HepG2 (cell line): ENCODE data around the gene TOP3B. TPM values are rescaled to one million over a fixed set of nuclear protein-coding genes. Genes with fewer than 3 reads are reported as not detected.

ENCODE experiments used
- BCL6 ChIP-seq: IDR thresholded peaks from 2 replicates; pipeline ENCODE4 v1.6.1; 2016; ENCODE audit warnings: missing genetic modification reagents, missing compliant biosample characterization
- EHMT2 ChIP-seq: fragments of 200-600 bp; sonication (generic); IDR thresholded peaks from 2 replicates; pipeline ENCODE4 v1.7.0; 2017; ENCODE audit warnings: antibody characterized with exemption, low read depth, low read length, borderline replicate concordance
- SP5 ChIP-seq: IDR thresholded peaks from 2 replicates; pipeline ENCODE4 v1.6.1; 2016; ENCODE audit warnings: low read depth, borderline replicate concordance
- THAP9 ChIP-seq: sonication (generic); formaldehyde crosslinking; IDR thresholded peaks from 2 replicates; pipeline ENCODE4; 2020; ENCODE audit warnings: missing genetic modification reagents, mild to moderate bottlenecking, borderline replicate concordance
- ZBTB34 ChIP-seq: sonication (generic); formaldehyde crosslinking; IDR thresholded peaks from 2 replicates; pipeline ENCODE4 v1.8.0; 2022; ENCODE audit warnings: mild to moderate bottlenecking, missing genetic modification reagents
- ZNF224 ChIP-seq: sonication (generic); formaldehyde crosslinking; IDR thresholded peaks from 2 replicates; pipeline ENCODE4 v1.5.0; 2020; ENCODE audit warnings: mild to moderate bottlenecking, missing genetic modification reagents
- polyA plus RNA-seq, 8 experiments: library from polyadenylated mRNA; depleted of rRNA in 3 of 8; stranded (reverse) in 7 of 8; unstranded in 1 of 8; fragments of >200 nt; fragmentation: Illumina TruSeq in 4 of 8; extraction: Trizol in 4 of 8; gene quantifications; 2 replicates each; pipeline versions ENCODE4 v1.2.1 to v1.2.3, GENCODE V29; 2011 to 2016; ENCODE audit warnings: low read depth in 4 of 8, missing spikeins in 1 of 8, mixed read lengths in 1 of 8; ENCODE audit not compliant: insufficient read depth in 1 of 8
- total RNA-seq, 5 experiments: library from RNA; depleted of rRNA; stranded (reverse); fragments of >200 nt; fragmentation: Illumina TruSeq; extraction: Trizol; gene quantifications; 2 replicates each; pipeline ENCODE4 v1.2.3, GENCODE V29; 2016; ENCODE audit warnings: low read depth in 1 of 5
- TF ChIP-seq, protein P1 (sequence below): sonication (generic); formaldehyde crosslinking; IDR thresholded peaks from 2 replicates; pipeline ENCODE4 v1.4.0; 2020; ENCODE audit warnings: missing genetic modification reagents, borderline replicate concordance
- TF ChIP-seq, protein P2 (sequence below): sonication (generic); formaldehyde crosslinking; IDR thresholded peaks from 2 replicates; pipeline ENCODE4 v1.5.0; 2020; ENCODE audit warnings: missing genetic modification reagents, mild to moderate bottlenecking, borderline replicate concordance
- TF ChIP-seq, protein P3 (sequence below): sonication (generic); formaldehyde crosslinking; IDR thresholded peaks from 2 replicates; pipeline ENCODE4 v1.5.1; 2020; ENCODE audit warnings: mild to moderate bottlenecking, missing genetic modification reagents
- TF ChIP-seq, protein P4 (sequence below): sonication (generic); formaldehyde crosslinking; IDR thresholded peaks from 2 replicates; pipeline ENCODE4 v1.4.0; 2020; ENCODE audit warnings: missing genetic modification reagents
- TF ChIP-seq, protein P5 (sequence below): conservative IDR thresholded peaks from 2 replicates; pipeline ENCODE4 v1.6.1; 2018; ENCODE audit warnings: missing genetic modification reagents

The TOP3B gene
- total and polyA plus RNA-seq, 2 of the 13 experiments (the other 11 are each of a cell fraction or from before 2014, with no cell fraction given): 28.5 to 29.7 TPM

DNA sequence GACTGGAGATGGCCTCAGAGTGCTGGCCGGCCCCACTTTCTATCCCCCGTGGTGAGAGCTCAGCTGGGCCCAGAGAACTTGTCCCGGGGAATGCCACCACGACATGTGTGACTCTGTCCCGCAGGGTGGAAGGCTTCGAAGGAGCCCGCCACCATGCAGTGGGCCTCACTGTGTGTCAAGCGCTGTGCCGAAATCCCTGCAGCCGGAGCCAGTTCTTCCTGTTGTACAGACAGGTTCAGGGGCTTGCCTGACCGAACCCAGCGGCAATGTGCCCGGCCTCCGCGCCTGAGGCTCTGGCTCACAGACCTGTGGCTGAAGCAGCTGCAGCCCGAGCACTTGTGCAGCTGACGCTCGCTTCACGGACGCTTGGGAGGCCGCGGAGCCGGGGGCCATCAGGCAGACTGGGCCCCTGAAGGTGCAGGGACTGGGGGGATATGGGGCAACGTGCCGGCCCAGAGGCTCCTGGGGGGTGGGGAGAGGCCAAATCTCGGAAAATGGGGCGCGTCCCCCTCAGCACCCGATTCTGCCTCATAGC is 30.6 kb downstream of the TOP3B start (continued):
- TF ChIP-seq, protein P1, sequence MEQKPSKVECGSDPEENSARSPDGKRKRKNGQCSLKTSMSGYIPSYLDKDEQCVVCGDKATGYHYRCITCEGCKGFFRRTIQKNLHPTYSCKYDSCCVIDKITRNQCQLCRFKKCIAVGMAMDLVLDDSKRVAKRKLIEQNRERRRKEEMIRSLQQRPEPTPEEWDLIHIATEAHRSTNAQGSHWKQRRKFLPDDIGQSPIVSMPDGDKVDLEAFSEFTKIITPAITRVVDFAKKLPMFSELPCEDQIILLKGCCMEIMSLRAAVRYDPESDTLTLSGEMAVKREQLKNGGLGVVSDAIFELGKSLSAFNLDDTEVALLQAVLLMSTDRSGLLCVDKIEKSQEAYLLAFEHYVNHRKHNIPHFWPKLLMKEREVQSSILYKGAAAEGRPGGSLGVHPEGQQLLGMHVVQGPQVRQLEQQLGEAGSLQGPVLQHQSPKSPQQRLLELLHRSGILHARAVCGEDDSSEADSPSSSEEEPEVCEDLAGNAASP: no peak
- TF ChIP-seq BCL6 (no peak), THAP9 (CRISPR knock-in tag) (0 out of 2 replicates have a peak, but pooled peaks have one; percentile 32), EHMT2 (no peak), SP5 (CRISPR knock-in tag) (no peak), ZBTB34 (CRISPR knock-in tag) (no peak), ZNF224 (CRISPR knock-in tag) (no peak)
- TF ChIP-seq, protein P2, sequence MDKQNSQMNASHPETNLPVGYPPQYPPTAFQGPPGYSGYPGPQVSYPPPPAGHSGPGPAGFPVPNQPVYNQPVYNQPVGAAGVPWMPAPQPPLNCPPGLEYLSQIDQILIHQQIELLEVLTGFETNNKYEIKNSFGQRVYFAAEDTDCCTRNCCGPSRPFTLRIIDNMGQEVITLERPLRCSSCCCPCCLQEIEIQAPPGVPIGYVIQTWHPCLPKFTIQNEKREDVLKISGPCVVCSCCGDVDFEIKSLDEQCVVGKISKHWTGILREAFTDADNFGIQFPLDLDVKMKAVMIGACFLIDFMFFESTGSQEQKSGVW (CRISPR knock-in tag): no peak
- TF ChIP-seq, protein P3, sequence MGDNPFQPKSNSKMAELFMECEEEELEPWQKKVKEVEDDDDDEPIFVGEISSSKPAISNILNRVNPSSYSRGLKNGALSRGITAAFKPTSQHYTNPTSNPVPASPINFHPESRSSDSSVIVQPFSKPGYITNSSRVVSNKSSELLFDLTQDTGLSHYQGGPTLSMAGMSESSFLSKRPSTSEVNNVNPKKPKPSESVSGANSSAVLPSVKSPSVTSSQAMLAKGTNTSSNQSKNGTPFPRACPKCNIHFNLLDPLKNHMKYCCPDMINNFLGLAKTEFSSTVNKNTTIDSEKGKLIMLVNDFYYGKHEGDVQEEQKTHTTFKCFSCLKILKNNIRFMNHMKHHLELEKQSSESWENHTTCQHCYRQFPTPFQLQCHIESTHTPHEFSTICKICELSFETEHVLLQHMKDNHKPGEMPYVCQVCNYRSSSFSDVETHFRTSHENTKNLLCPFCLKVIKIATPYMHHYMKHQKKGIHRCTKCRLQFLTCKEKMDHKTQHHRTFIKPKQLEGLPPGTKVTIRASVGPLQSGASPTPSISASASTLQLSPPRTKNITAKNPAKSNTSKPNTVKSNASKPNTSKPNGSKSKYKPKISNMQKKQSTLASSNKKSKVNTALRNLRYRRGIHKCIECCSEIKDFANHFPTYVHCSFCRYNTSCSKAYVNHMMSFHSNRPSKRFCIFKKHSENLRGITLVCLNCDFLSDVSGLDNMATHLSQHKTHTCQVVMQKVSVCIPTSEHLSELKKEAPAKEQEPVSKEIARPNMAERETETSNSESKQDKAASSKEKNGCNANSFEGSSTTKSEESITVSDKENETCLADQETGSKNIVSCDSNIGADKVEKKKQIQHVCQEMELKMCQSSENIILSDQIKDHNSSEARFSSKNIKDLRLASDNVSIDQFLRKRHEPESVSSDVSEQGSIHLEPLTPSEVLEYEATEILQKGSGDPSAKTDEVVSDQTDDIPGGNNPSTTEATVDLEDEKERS (CRISPR knock-in tag): 0 out of 2 replicates have a peak, but pooled peaks have one; percentile 59
- TF ChIP-seq, protein P4, sequence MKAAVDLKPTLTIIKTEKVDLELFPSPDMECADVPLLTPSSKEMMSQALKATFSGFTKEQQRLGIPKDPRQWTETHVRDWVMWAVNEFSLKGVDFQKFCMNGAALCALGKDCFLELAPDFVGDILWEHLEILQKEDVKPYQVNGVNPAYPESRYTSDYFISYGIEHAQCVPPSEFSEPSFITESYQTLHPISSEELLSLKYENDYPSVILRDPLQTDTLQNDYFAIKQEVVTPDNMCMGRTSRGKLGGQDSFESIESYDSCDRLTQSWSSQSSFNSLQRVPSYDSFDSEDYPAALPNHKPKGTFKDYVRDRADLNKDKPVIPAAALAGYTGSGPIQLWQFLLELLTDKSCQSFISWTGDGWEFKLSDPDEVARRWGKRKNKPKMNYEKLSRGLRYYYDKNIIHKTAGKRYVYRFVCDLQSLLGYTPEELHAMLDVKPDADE (CRISPR knock-in tag): no peak
- TF ChIP-seq, protein P5, sequence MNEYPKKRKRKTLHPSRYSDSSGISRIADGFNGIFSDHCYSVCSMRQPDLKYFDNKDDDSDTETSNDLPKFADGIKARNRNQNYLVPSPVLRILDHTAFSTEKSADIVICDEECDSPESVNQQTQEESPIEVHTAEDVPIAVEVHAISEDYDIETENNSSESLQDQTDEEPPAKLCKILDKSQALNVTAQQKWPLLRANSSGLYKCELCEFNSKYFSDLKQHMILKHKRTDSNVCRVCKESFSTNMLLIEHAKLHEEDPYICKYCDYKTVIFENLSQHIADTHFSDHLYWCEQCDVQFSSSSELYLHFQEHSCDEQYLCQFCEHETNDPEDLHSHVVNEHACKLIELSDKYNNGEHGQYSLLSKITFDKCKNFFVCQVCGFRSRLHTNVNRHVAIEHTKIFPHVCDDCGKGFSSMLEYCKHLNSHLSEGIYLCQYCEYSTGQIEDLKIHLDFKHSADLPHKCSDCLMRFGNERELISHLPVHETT (CRISPR knock-in tag): no peak
